AG09319 (cell line): Measurements from ENCODE around the gene UTP11.

Experiments
- DNase-seq: peaks from one replicate; pipeline ENCODE4 v3.0.0-alpha.2; 2010; ENCODE audit warnings: low read depth; ENCODE audit errors: extremely low read depth
- CTCF ChIP-seq: IDR thresholded peaks from 2 replicates; pipeline ENCODE4 v1.5.1; 2011; ENCODE audit warnings: low read depth, mild to moderate bottlenecking, inconsistent platforms, low read length, moderate library complexity

UTP11 gene

GRCh38 chr1:38073534-38074301 lies 61.2 kb downstream of the UTP11 start:
- TF ChIP-seq CTCF: no peak
- DNase-seq: no peak

GRCh38 chr1:38074302-38074677 lies 61.8 kb downstream of the UTP11 start:
- TF ChIP-seq CTCF: no peak
- no peak for DNase-seq
